HG02759 (cell line): ENCODE data around the gene NFIA.

Source experiments
- ATAC-seq: cut with Tn5 transposase; IDR thresholded peaks from one replicate; pipeline ENCODE4 v1.9.1; 2021; ENCODE audit warnings: mild to moderate bottlenecking, moderate library complexity; ENCODE audit not compliant: unreplicated experiment

Gene NFIA

DNA sequence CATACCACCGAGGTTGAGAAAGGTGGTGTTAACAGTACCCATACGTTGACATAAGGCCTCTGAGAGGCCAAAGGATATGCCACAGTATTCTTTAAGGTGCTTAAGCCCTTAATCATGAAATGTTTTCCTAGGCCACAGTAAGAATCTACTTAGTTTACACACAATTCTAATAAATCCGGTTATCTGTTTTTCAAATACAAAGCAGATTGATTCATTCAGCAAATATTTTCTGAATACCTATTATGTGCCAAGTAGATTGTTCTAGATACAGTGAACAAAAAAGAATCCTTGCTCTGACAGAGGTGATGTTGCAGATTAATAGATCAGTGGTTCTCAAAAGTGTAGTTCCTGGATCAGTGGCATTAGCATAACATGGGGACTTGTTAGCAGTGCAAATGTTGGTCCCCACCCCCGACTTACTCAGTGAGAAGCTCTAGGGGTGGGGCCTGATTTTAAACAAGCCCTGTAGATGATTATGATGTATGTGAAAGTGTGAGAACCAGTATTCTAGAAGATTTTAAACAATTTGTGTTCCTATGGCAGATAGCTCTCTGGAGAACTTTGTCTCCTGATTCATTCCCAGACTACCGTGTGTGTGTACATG lies 61.6 kb downstream of the NFIA start:
- ATAC-seq: no peak

DNA sequence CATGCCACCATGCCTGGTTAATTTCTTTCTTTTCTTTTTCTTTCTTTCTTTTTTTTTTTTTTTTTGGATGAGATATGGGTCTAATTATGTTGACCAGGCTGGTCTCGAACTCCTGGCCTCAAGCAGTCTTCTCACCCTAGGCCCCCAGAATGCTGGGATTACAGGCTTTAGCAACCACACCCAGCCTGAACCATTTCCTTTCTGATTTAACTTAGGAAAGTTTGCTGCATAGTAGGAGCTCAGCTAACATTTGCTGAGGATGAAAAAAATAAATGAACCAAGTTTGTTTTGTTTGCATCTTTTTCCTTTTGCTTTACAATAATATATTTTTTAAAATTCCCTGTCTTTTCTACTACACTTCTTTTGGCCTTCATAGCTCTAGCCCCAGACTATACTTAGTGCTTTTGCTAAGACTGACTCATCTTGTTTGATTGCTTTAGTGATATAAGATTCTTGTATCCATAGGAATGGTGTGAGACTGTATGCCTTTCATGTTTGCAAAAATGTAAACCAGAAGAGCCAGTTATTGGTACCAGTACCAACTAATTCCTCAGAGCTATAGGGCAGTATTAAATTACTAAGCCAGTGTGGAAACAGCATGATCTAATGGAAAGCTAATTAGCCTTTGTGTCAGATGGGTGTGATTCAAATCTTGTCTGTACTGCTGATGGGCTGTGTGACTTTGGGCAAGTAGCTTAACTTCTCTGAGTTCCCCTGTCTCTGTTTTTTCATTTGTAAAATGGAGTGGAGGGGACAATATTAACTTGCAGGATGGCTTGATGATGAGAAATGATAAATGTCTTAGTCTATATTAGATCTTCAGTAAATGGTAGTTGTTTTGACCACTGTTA lies 66.9 kb downstream of the NFIA start:
- no peak for ATAC-seq

DNA sequence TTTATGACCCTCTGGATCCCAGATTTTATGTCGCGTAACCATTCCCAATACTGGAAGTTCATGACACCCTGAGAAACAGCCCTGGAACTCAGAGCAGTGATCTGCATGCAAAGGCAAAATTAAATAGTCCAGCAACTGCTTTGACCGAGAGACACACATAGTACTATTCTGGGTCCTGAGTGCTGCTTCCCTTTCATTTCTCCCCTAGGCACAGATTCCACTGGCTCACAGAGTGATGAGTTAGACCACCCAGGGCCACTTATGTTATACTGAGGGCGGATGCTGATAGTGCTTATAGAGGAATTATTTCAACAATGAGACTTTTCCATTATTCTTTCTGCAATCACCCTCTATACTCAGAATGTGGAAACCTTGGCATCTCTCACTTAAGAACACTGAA lies 69.2 kb downstream of the NFIA start:
- no peak for ATAC-seq

DNA sequence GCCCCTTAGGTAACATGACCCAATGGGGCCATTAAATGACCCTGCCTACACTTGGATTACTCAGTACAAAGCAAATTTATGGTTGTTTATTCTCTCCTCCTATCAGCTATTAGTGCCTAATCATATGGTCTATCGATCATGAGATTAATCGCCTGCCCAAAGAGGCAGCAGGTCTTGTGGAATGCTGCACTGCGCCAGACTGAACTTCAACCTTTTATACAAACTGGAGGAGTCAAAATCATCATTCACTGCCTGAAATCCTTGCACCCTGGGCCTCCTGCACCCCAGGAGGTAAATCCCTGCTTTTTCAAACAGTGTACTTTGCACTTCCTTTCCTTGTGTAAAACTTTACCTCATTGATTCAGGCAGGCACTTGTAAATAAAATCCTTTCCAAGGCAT lies 69.7 kb downstream of the NFIA start:
- no peak for ATAC-seq

- no peak for ATAC-seq
Observed at GRCh38 chr1:61152469-61153105, 70.2 kb downstream of the NFIA start.

- ATAC-seq: no peak
Observed at GRCh38 chr1:61156576-61157467, 74.5 kb downstream of the NFIA start.

GRCh38 chr1:61157468-61157987 lies 75.2 kb downstream of the NFIA start:
- ATAC-seq: no peak

DNA sequence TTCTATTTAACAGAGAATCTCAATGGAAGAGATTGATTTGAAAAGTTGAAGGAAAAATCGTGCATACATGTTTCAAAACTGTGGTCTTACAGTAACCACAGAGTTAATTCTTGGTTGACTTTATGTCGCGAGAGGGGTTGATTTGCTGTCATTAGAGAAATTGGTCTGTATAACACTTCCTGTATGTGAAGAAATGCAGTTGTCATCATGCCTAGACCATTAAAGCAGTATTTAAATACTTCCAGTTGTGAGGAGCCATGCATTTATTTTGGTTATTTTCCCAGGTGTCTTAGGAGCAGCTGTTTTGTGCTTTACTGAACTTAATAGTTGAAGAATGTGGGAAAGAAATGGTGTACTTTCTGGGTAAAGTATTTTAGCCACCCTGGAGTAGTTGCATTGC lies 76.2 kb downstream of the NFIA start:
- no peak for ATAC-seq

- ATAC-seq: no peak
Observed at GRCh38 chr1:61160526-61160925, 78.2 kb downstream of the NFIA start.

- no peak for ATAC-seq
Observed at GRCh38 chr1:61162520-61163258, 80.3 kb downstream of the NFIA start.

- no peak for ATAC-seq
Observed at GRCh38 chr1:61163355-61163754, 81.0 kb downstream of the NFIA start.

DNA sequence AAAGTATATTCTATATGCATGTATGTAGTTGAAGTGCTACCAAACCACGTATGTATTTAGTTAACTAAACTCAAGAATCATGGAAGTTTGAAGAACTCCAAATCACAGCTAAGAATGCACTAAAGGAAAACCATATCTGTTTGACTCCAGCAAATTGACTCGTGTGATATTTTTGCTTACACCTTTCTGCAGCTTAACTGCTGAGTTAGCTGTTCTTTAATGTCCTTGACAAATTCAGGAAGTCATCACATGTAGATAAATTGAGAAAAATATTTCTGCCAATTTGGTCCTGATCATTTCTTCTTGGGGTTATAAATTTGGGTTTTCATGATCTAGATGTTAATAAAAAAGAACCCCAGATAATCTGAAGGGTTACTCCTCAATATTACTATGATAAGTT lies 83.0 kb downstream of the NFIA start:
- no peak for ATAC-seq

- no peak for ATAC-seq
Observed at GRCh38 chr1:61167309-61167708, 84.9 kb downstream of the NFIA start.

DNA sequence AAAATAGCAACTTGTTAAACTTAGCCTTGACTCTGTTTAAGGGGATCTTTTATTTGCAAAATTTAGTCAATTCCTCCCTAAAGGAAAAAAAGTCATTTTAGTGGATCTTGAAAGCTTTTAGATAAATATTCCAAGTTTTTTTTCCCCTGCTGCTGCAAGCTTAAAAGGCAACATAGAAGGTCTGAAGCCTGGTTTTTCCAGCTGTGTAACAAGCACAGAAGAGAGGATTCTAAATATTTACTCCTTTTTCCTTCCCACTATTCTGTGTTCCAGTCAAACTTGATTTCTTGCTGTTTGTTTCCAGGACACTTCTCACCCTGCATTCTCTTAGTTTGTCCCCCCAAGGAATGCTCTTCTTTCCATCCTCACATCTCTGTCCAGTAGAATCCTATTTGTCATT lies 86.7 kb downstream of the NFIA start:
- no peak for ATAC-seq

- no peak for ATAC-seq
Observed at GRCh38 chr1:61169634-61170033, 87.3 kb downstream of the NFIA start.

DNA sequence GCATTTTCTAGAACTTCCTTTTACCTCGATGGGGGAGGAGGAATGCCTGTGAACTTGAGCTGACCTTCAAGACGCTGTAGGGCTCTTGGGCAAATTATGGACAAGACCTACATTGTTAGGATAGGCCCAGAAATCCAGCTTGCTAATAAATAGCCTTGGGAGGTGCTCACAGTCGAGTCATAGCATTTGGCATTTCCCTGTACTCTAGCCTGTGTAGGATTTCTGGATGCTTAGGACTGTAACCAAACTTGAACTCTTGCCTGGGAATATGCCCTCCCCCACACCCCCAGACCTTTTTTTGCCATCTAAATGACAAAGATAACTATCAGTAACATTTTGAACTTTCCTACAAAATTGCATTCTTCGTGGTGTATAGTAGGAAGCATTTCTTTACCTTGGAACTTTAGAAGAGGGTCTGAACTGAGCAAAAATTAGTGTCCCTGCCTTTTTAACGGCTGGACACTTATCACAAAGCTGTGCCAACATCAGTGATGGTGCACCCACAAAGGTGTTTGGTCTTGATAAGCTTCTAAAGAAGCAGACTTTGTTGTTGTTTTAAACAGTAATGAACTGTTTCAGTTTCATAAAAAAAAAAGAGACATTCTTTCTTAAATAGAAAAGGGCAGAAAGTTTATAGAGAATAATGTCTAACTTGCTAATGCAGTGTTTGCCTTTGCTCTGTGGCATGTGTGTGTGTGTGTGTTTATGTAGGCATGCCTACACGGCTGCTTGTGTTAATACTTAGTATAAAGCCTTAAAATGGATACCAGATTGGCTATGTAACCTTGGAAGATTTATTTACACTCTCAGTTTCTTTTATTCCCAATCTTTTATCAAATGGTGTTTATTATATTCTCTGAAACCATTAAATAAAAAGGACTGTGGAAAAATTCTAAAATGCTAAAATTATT lies 88.2 kb downstream of the NFIA start:
- ATAC-seq: no peak

- no peak for ATAC-seq
Observed at GRCh38 chr1:61171346-61171745, 89.0 kb downstream of the NFIA start.

GRCh38 chr1:61171974-61172373 lies 89.6 kb downstream of the NFIA start:
- ATAC-seq: no peak

GRCh38 chr1:61173118-61173517 lies 90.8 kb downstream of the NFIA start:
- ATAC-seq: no peak
